HG03280 (cell line): Measurements from ENCODE around the gene COBL.

ENCODE experiments used
- ATAC-seq: cut with Tn5 transposase; IDR thresholded peaks from one replicate; pipeline ENCODE4 v1.9.1; 2021; ENCODE audit warnings: mild to moderate bottlenecking, moderate library complexity; ENCODE audit not compliant: unreplicated experiment

Gene COBL

GRCh38 chr7:51235593-51236313 lies 80.9 kb downstream of the COBL start:
- ATAC-seq = no peak

GRCh38 chr7:51234609-51235308 lies 81.8 kb downstream of the COBL start:
- ATAC-seq = no peak

- ATAC-seq = no peak
Measured at GRCh38 chr7:51234139-51234538, 82.5 kb downstream of the COBL start.

- ATAC-seq = no peak
Measured at GRCh38 chr7:51233374-51233773, 83.2 kb downstream of the COBL start.

GRCh38 chr7:51230723-51231122 lies 85.9 kb downstream of the COBL start:
- no peak for ATAC-seq

GRCh38 chr7:51230324-51230625 lies 86.3 kb downstream of the COBL start:
- ATAC-seq = no peak

GRCh38 chr7:51229620-51230323 lies 86.8 kb downstream of the COBL start:
- ATAC-seq = no peak

GRCh38 chr7:51229106-51229537 lies 87.5 kb downstream of the COBL start:
- no peak for ATAC-seq

- ATAC-seq = no peak
Measured at GRCh38 chr7:51228386-51228958, 88.1 kb downstream of the COBL start.

GRCh38 chr7:51227861-51228260 lies 88.7 kb downstream of the COBL start:
- no peak for ATAC-seq

GRCh38 chr7:51226916-51227535 lies 89.6 kb downstream of the COBL start:
- no peak for ATAC-seq

- no peak for ATAC-seq
Measured at GRCh38 chr7:51226063-51226755, 90.4 kb downstream of the COBL start.

- no peak for ATAC-seq
Measured at GRCh38 chr7:51224811-51225595, 91.6 kb downstream of the COBL start.

GRCh38 chr7:51223505-51223904 lies 93.1 kb downstream of the COBL start:
- ATAC-seq = no peak

- no peak for ATAC-seq
Measured at GRCh38 chr7:51222916-51223315, 93.7 kb downstream of the COBL start.

- no peak for ATAC-seq
Measured at GRCh38 chr7:51220226-51220625, 96.4 kb downstream of the COBL start.

GRCh38 chr7:51219261-51219988 lies 97.2 kb downstream of the COBL start:
- no peak for ATAC-seq

- ATAC-seq = no peak
Measured at GRCh38 chr7:51217804-51218203, 98.8 kb downstream of the COBL start.

- ATAC-seq = no peak
Measured at GRCh38 chr7:51214098-51214497, 102.5 kb downstream of the COBL start.
